HG03095 (cell line): ENCODE data around the gene SRGAP1.

Source experiments
- ATAC-seq: cut with Tn5 transposase; IDR thresholded peaks from one replicate; pipeline ENCODE4 v1.9.1; 2021; ENCODE audit warnings: moderate library complexity; ENCODE audit not compliant: unreplicated experiment

The SRGAP1 gene

DNA sequence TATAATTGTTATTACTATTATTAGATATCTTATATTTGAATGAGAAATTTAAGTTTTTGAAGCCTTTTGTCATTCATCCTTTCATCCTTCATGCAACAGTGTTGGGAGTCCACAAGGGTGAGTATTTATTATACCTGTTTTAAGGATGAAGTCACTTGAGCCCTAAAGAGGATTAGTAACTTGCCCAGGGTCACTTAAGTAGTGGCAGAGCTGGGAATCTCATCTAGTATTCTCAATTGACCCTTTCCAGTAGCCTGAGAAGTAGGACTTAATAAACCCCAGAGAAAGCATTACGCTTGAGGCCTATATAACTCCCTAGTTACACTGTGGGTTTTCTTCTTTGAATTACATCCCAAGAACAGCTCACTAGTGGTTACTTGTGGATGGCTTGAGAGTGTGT, 119.8 kb downstream of the SRGAP1 start:
- no peak for ATAC-seq

DNA sequence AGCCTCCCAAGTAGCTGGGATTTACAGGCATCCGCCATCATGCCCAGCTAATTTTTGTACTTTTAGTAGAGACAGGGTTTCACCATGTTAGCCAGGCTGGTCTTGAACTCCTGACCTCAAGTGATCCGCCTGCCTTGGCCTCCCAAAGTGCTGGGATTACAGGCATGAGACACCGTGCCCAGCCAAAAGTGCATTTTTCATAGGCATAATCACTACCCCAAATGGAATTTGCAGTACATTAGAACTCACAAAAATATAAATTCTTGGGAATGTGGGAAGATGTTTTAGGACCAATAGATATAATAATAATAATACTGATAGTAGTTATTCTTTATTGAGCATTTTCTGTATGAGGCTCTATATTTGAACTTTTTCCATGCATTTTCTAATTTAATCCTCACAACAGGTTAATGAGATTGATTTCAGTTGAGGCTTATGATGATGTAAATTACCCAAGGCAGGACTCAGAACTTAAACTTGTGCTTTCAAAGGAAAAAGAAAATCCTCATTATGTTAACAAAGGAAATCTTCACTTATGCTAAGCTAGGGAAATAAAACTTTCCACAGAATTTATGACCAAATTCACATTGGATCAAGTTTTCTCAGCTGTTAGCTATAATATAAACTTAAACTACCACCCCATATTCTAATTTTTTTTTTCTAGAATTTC, 121.6 kb downstream of the SRGAP1 start:
- no peak for ATAC-seq

- no peak for ATAC-seq
Measured at GRCh38 chr12:63966606-63966975, 122.1 kb downstream of the SRGAP1 start.

DNA sequence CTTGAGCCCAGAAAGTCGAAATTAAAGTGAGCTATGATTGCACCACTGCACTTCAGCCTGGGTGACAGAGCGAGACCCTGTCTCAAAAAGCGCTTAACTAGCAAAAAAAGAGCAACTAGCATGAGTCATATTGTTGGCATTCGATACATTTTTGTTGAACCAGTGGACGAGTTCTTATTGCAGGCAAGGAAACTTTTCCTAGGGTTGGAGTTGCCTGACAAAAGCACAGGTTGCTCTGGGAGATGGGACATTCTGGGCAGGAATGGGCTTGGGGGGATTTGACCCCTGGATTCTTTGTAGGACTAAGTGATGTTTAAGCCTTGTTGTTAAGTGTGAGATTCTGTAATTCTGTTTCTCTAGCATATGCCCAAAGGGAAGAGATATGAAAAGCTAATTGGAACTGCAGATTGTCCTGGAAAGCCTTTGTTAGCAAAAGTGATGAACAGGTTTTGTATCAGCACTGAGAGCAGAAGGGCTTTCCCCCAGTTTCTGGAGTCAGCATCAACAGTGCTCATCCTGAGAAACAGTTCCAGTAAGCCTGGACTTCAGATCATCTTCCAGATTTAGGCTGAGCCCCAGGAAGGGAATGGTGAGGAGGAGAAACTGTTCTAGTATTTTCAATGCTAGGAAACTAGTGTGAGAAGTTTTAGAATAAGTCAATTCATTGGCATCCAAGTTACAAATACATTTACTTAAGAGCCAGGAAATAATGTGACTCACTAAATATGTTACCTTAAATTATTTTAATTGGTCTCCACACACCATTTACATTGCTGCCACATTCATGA, 123.1 kb downstream of the SRGAP1 start:
- no peak for ATAC-seq

DNA sequence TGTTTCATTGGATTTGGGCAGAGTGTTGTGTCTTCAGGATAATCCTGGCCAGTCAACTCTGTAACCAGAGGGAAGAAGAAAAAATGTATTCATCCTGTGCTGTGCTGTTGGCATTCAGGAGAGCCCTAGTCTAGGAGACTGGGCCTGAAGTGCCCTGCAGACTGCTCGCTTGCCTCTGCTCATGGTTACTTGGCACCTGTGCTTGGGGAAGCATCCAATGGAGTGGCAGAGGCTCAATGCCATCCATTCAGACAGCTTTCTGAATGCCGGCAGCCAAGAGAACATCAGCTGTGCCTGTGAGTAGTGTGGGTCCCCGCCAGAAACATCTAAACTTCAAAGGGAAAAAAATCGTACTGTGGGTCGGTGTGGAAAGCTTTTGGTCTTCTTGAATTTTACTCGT, 124.2 kb downstream of the SRGAP1 start:
- ATAC-seq, result no peak

DNA sequence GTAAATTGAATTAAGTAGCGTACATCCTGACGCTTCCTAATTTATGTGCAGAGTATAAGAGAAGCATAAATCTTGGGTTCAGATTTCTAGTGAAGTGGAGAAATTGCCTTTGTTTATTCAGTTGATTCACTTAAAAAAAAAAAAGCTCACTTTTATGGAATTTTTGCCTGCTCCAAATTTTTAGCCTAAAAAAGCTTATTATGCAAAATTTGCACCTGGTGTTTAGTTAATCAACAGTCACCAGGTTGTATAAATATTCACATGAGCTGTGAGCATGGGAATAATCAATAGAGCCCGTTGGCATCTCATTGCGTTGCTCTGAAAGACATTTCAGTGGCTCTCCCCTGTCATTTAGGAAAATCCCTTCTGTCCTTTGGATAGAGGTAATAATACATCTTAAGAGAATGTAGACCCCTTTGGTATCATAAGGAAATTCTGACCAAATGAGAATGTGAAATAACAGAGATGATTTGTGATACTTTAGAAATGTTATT, 132.4 kb downstream of the SRGAP1 start:
- no peak for ATAC-seq

DNA sequence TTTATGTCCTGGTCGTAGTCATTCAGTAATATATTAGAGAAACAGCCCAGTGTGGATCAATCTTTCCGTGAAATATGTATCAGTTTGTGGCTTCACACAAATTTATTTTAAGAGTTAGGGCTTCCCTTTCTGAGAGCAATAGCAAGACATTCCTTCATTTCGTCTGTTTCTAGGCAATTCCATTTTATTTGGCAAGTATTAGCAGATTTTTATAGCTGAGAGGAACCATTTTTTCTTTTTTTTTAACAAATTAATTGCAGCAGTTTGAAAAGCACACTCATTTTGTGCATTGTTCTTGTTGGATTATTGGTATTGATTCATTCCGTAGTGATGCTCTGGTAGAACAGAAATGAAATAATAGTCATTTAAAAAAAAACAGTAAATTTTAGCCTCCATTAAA, 132.9 kb downstream of the SRGAP1 start:
- no peak for ATAC-seq

DNA sequence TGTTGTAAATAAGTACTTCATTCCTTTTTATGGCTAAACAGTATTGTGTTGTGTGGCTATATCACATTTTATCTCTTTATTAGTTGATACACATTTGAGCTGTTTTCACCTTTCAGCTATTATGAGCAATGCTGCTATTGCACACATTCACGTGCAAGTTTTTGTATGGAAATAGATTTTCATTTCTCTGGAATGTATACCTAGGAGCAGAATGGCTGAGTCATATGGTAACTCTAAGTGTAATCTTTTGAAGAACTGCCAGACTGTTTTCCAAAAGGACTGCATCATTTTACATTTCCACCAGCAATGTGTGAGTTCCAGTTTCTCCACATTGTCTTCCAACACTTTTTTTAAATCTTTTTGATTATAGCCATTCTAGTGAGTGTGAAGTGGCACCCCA, 134.0 kb downstream of the SRGAP1 start:
- no peak for ATAC-seq

- ATAC-seq, result no peak
Measured at GRCh38 chr12:63980211-63980610, 135.7 kb downstream of the SRGAP1 start.

DNA sequence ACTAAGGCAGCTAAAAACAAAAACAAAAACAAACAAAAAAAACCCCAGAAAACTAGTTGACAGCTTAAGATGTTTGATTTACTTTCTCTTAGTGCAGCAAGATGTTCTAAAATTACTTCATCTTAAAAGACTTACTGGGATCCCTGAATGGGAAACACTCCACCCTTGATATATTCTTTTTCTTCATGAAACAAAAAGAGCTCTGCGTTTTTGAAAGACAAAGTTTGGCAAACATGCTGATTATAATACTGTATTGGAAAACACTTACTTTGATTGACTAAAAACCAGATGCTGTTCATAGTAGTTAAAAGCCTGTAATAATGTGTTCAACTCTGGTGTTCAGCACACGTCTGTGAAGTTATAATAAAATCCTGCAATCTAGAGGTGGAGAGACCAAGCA, 136.8 kb downstream of the SRGAP1 start:
- ATAC-seq, result no peak

- ATAC-seq, result no peak
Measured at GRCh38 chr12:63982604-63983295, 138.2 kb downstream of the SRGAP1 start.

DNA sequence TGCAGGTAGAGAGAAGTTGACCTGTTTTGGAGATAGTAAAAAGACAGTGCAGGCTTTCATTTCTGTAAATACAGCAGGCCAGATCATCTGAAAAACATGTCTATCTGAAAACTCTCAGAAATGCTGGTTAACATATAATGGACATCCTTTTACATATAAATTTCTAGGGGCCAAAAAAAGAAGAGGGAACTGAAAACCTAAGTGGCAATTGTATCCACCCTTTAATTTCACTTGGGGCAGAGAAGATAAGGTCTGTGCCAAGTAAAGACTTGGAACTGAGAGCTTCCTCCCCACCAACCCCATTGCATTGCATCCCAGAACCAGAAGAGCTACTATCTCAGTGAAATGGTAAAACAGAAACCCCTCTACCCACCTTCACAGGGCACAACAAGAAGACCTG, 141.0 kb downstream of the SRGAP1 start:
- ATAC-seq, result no peak

DNA sequence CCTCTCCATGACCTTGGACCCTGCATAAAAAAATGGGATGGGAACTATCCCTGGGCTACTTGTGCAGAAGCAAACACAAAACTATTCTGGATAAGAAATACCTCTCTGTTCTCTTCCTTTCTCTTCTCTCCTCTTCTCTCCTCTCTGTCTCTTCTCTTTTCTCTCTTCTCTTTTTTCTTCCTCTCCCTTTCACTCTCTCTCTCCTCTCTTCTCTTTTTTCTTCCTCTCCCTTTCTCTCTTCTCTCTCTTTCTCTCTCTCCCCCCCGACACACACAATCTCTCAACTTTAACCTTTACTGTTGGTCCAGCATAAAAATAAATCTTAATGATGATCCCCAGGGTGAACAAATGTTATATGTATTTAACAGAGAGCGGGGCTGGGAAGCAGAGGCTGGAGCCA, 141.4 kb downstream of the SRGAP1 start:
- no peak for ATAC-seq

- no peak for ATAC-seq
Measured at GRCh38 chr12:63989301-63989845, 144.9 kb downstream of the SRGAP1 start.

DNA sequence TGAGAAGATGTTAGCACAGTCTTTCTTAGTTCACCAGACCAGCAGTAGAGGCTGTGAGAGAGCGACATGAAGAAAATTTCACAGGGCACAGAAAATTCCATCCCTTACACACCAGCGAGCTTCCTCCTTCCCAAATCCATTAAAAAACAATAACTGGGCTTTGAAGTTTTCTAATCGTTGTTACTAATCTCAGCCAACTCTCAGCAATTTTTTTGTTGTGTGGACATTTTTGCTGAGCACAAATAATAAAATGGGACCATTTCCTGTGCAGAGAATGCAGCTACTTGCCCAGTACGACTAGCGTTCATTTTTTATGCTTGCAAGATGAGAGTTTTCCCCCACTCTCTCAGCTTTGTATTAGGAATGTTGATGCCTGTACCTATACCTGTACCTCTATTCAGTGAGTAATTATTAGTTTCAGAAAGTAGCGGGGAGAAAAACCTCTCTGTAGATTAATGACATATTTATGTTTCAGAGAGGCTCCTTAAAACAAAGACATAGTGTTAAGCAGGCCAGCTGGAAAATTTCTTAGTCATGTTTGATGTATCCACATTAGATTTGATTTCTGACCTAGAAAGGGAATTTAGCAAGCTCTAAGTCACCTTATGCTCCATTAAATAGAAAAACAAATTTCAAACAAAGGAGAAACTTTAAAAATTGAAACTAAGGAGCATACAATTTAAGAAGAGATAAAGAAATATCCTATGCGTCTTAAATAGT, 146.5 kb downstream of the SRGAP1 start:
- no peak for ATAC-seq

- ATAC-seq, result no peak
Measured at GRCh38 chr12:63994704-63995103, 150.2 kb downstream of the SRGAP1 start.

DNA sequence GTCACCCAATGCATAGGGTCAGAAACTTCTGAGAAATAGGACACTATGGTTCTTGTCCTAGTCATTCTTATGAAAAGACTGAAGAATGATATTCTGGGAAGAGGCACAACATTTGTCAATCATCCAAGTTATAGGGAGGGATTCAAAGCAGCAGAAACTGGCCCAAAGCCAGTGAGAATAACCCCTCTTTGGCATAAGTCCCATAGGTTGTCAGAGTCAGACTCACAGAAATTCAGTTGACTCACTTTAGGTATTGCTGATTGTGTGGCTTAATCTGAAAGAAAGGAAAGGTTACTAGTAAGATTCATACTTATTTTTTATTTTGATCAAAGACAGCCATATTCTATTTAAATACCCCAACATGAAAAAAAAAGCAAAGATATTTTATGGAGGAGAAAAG, 151.0 kb downstream of the SRGAP1 start:
- ATAC-seq, result no peak

- ATAC-seq, result no peak
Measured at GRCh38 chr12:63996556-63996955, 152.1 kb downstream of the SRGAP1 start.

DNA sequence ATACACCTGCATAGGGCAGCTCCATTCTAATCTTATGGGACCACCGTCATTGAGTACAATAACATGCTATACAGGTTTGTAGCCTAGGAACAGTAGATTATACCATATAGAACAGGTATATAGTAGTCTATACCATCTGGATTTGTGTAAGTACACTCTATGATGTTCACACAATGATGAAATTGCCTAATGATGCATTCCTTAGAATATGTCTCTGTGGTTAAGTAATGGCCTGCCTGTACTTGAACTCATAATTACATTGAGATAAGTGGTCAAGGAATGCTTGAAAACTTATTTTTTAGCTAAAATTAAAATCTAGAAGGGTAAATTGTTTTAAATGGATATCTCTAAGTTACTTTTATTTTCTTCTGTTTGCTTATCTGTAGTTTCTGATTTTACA, 152.7 kb downstream of the SRGAP1 start:
- ATAC-seq, result no peak

- ATAC-seq, result no peak
Measured at GRCh38 chr12:63998584-63998983, 154.1 kb downstream of the SRGAP1 start.

GRCh38 chr12:63999853-64000252, 155.4 kb downstream of the SRGAP1 start:
- no peak for ATAC-seq
